H9 (cell line): ENCODE data around the gene SLC2A2. TPM values are rescaled to one million over a fixed set of nuclear protein-coding genes. Genes with fewer than 3 reads are reported as not detected.

Experiments
- DNase-seq: peaks from one replicate; pipeline ENCODE4 v3.0.0-alpha.2; 2017
- H2AFZ ChIP-seq: one replicate; pipeline ENCODE4 v1.6.1; 2013; ENCODE audit warnings: mild to moderate bottlenecking, low read length, control low read depth, moderate library complexity
- H2AK5ac ChIP-seq: 2 replicates; pipeline ENCODE4 v1.6.1; 2013; ENCODE audit warnings: low read length, control low read depth, mixed read lengths; ENCODE audit not compliant: insufficient read length
- H2BK120ac ChIP-seq: one replicate; pipeline ENCODE4 v1.6.1; 2013; ENCODE audit warnings: low read depth, mild to moderate bottlenecking, low read length, control low read depth, inconsistent platforms; ENCODE audit not compliant: poor library complexity, severe bottlenecking
- H2BK12ac ChIP-seq: 2 replicates; pipeline ENCODE4 v1.6.1; 2013; ENCODE audit warnings: low read length, control low read depth, mixed read lengths, low read depth; ENCODE audit not compliant: insufficient read length
- H2BK15ac ChIP-seq: 2 replicates; pipeline ENCODE4 v1.6.1; 2013; ENCODE audit warnings: low read depth, low read length, control low read depth
- H2BK20ac ChIP-seq: one replicate; pipeline ENCODE4 v1.6.1; 2013; ENCODE audit warnings: low read depth, mild to moderate bottlenecking, low read length, control low read depth, inconsistent platforms; ENCODE audit not compliant: poor library complexity, severe bottlenecking
- H2BK5ac ChIP-seq: 2 replicates; pipeline ENCODE4 v1.6.1; 2013; ENCODE audit warnings: low read length, control low read depth, mixed read lengths; ENCODE audit not compliant: insufficient read length
- H3K14ac ChIP-seq: 2 replicates; pipeline ENCODE4 v1.6.1; 2013; ENCODE audit warnings: low read length, control low read depth; ENCODE audit not compliant: insufficient read depth
- H3K18ac ChIP-seq: 2 replicates; pipeline ENCODE4 v1.6.1; 2013; ENCODE audit warnings: low read depth, mild to moderate bottlenecking, mixed read lengths, low read length, control low read depth; ENCODE audit not compliant: insufficient read length
- H3K23ac ChIP-seq: 2 replicates; pipeline ENCODE4 v1.6.1; 2013; ENCODE audit warnings: low read length, control low read depth, mixed read lengths, low read depth; ENCODE audit not compliant: insufficient read length
- H3K23me2 ChIP-seq: 2 replicates; pipeline ENCODE4 v1.6.1; 2013; ENCODE audit warnings: low read depth, mild to moderate bottlenecking, mixed read lengths, low read length, control low read depth; ENCODE audit not compliant: insufficient read length, poor library complexity, severe bottlenecking
- H3K27ac ChIP-seq: 2 replicates; pipeline ENCODE4 v1.5.1; 2013; ENCODE audit warnings: low read length, control low read depth, mixed read lengths, low read depth; ENCODE audit not compliant: insufficient read length
- H3K27me3 ChIP-seq: 2 replicates; pipeline ENCODE4 v1.6.1; 2013; ENCODE audit warnings: low read length, control low read depth, inconsistent platforms; ENCODE audit not compliant: insufficient read depth
- H3K4ac ChIP-seq: 2 replicates; pipeline ENCODE4 v1.6.1; 2013; ENCODE audit warnings: low read depth, mild to moderate bottlenecking, control low read depth, inconsistent platforms, low read length, moderate library complexity
- H3K4me1 ChIP-seq: 2 replicates; pipeline ENCODE4 v1.6.1; 2013; ENCODE audit warnings: low read length, control low read depth, inconsistent platforms; ENCODE audit not compliant: insufficient read depth
- H3K4me2 ChIP-seq: 2 replicates; pipeline ENCODE4 v1.6.1; 2013; ENCODE audit warnings: low read length, control low read depth, mixed read lengths; ENCODE audit not compliant: insufficient read length, insufficient read depth
- H3K56ac ChIP-seq: 2 replicates; pipeline ENCODE4 v1.6.1; 2013; ENCODE audit warnings: low read depth, mild to moderate bottlenecking, mixed read lengths, low read length, control low read depth; ENCODE audit not compliant: insufficient read length
- H3K79me1 ChIP-seq: 2 replicates; pipeline ENCODE4 v1.6.1; 2013; ENCODE audit warnings: low read depth, mild to moderate bottlenecking, moderate library complexity, low read length, control low read depth, inconsistent platforms; ENCODE audit not compliant: insufficient read depth, poor library complexity, severe bottlenecking
- H3K79me2 ChIP-seq: 2 replicates; pipeline ENCODE4 v1.6.1; 2013; ENCODE audit warnings: low read length, control low read depth, inconsistent platforms; ENCODE audit not compliant: insufficient read depth
- H3K9ac ChIP-seq: 2 replicates; pipeline ENCODE4 v1.6.1; 2013; ENCODE audit warnings: low read length, control low read depth, mixed read lengths; ENCODE audit not compliant: insufficient read length; ENCODE audit errors: extremely low read depth
- H3K9me3 ChIP-seq: one replicate; pipeline ENCODE4 v1.6.1; 2013; ENCODE audit warnings: low read depth, low read length, inconsistent platforms; ENCODE audit not compliant: control insufficient read depth
- H3T11ph ChIP-seq: one replicate; pipeline ENCODE4 v1.6.1; 2013; ENCODE audit warnings: mild to moderate bottlenecking, low read length, control low read depth, inconsistent platforms
- H4K20me1 ChIP-seq: one replicate; pipeline ENCODE4 v1.6.1; 2013; ENCODE audit not compliant: control insufficient read depth, insufficient read length, insufficient read depth
- H4K5ac ChIP-seq: 2 replicates; pipeline ENCODE4 v1.6.1; 2013; ENCODE audit warnings: low read depth, mild to moderate bottlenecking, mixed read lengths, low read length, control low read depth; ENCODE audit not compliant: insufficient read length
- H4K8ac ChIP-seq: replicated peaks from 2 replicates; pipeline ENCODE4 v1.6.1; 2013; ENCODE audit warnings: low read length, control low read depth, mixed read lengths, low read depth; ENCODE audit not compliant: insufficient read length
- H4K91ac ChIP-seq: 2 replicates; pipeline ENCODE4 v1.6.1; 2013; ENCODE audit warnings: low read depth, mild to moderate bottlenecking, moderate library complexity, mixed read lengths, low read length, control low read depth; ENCODE audit not compliant: insufficient read length
- H3K27ac Mint-ChIP-seq, 3 experiments: 2 replicates in 2 of 3; 3 replicates in 1 of 3; pipeline ENCODE4 v1.8.0; 2020 to 2021; ENCODE audit warnings: mixed read lengths in 3 of 3, mild to moderate bottlenecking in 1 of 3, moderate library complexity in 1 of 3
- H3K27me3 Mint-ChIP-seq: 2 replicates; pipeline ENCODE4 v1.8.0; 2021; ENCODE audit warnings: low read depth, mild to moderate bottlenecking, moderate library complexity, mixed read lengths
- H3K36me3 Mint-ChIP-seq, 3 experiments: 2 replicates in 2 of 3; 3 replicates in 1 of 3; pipeline ENCODE4 v1.8.0; 2020 to 2021; ENCODE audit warnings: low read depth in 3 of 3, mixed read lengths in 3 of 3; ENCODE audit not compliant: insufficient read depth in 1 of 3
- H3K4me1 Mint-ChIP-seq, 2 experiments: 2 replicates each; pipeline ENCODE4 v1.8.0; 2020; ENCODE audit warnings: mixed read lengths in 2 of 2
- H3K4me3 Mint-ChIP-seq, 2 experiments: 2 replicates in 1 of 2; 3 replicates in 1 of 2; pipeline ENCODE4 v1.8.0; 2020 to 2021; ENCODE audit warnings: mild to moderate bottlenecking in 2 of 2, mixed read lengths in 2 of 2, moderate library complexity in 1 of 2
- H3K9me3 Mint-ChIP-seq, 2 experiments: 2 replicates in 1 of 2; 3 replicates in 1 of 2; pipeline ENCODE4 v1.8.0; 2020; ENCODE audit warnings: mild to moderate bottlenecking in 2 of 2, mixed read lengths in 2 of 2, moderate library complexity in 1 of 2
- CTCF ChIP-seq: fragments of 200-600 bp; sonication (generic); conservative IDR thresholded peaks from 3 replicates; pipeline ENCODE4 v1.8.0; 2021; ENCODE audit warnings: antibody characterized with exemption, mild to moderate bottlenecking
- whole genome bisulfite sequencing: extraction: QIAGEN DNeasy Blood & Tissue Kit; methylation state at CpG from one replicate; pipeline ENCODE4 v1.1.7; 2013; ENCODE audit warnings: missing lambda C conversion rate, low lambda C conversion rate, mixed read lengths; ENCODE audit not compliant: insufficient read length; ENCODE audit errors: extremely low coverage; 5-methylcytosine and 5-hydroxymethylcytosine counted together
- total RNA-seq: library from RNA; stranded (reverse); gene quantifications from 2 replicates; pipeline ENCODE4 v1.2.1, GENCODE V29; 2021

Gene SLC2A2
- total RNA-seq, 1 experiment from 2014 or later, result not detected

- no peaks in the 10 kb centered on the region for H3K79me1 ChIP-seq
- H3K4me1 ChIP-seq, result no peaks in the 10 kb centered on the region
- H3K4me2 ChIP-seq, result no peak overlapping the region
- no peak overlapping the region for H3K18ac ChIP-seq
- H2BK12ac ChIP-seq, result no peak overlapping the region
- H2BK5ac ChIP-seq, result no peak overlapping the region
- H3K27ac ChIP-seq, result no peak overlapping the region
- no peaks in the 10 kb centered on the region for H4K20me1 ChIP-seq
- H3K23me2 ChIP-seq, result no peaks in the 10 kb centered on the region
- no peak overlapping the region for H3K23ac ChIP-seq
- no peak overlapping the region for H3K9ac ChIP-seq
- H3K27ac Mint-ChIP-seq, result no peak overlapping the region
- H3K9me3 Mint-ChIP-seq, result no peaks in the 10 kb centered on the region
- no peak overlapping the region for H3K56ac ChIP-seq
- no peak overlapping the region for H2BK120ac ChIP-seq
- no peaks in the 10 kb centered on the region for H3K36me3 Mint-ChIP-seq
- no peak overlapping the region for H4K8ac ChIP-seq
- H3K27me3 Mint-ChIP-seq, result no peaks in the 10 kb centered on the region
- H2BK20ac ChIP-seq, result no peak overlapping the region
- WGBS, result no CpG with 5 or more reads among the region's 1 CpG
- H3T11ph ChIP-seq, result no peak overlapping the region
- TF ChIP-seq CTCF, result no peak
- peaks cover 12 to 13% of the 10 kb centered on the region in 2 experiments for H3K4me1 Mint-ChIP-seq
- no peak for DNase-seq
- H4K5ac ChIP-seq, result no peak overlapping the region
- H2BK15ac ChIP-seq, result no peak overlapping the region
- H2AK5ac ChIP-seq, result no peak overlapping the region
- no peaks in the 10 kb centered on the region for H3K27me3 ChIP-seq
- H3K4me3 Mint-ChIP-seq, result no peak overlapping the region
- H3K14ac ChIP-seq, result no peak overlapping the region
- H4K91ac ChIP-seq, result no peak overlapping the region
- H3K9me3 ChIP-seq, result no peaks in the 10 kb centered on the region
- H2AFZ ChIP-seq, result no peak overlapping the region
- no peaks in the 10 kb centered on the region for H3K79me2 ChIP-seq
- no peak overlapping the region for H3K4ac ChIP-seq
Measured at GRCh38 chr3:171038342-171038741, 11.8 kb upstream of the SLC2A2 start.
